ENCODE measurements around the gene VEPH1. TPM values are rescaled to one million over a fixed set of nuclear protein-coding genes. Genes with fewer than 3 reads are reported as not detected.

The VEPH1 gene
- total and polyA plus RNA-seq, 2 donors (not counting 1 experiment from before 2014, with no cell fraction given), result not detected

GRCh38 chr3:157370867-157371266 lies 132.3 kb downstream of the VEPH1 start:
- no peak for ATAC-seq (ENCODE audit: low read depth)
- CTCF ChIA-PET, result no interaction called here
- no peaks in the 10 kb centered on the region for H4K20me1 ChIP-seq (ENCODE audit: control insufficient read depth, insufficient read depth, low read length, poor library complexity, severe bottlenecking)
- H3K9me3 ChIP-seq (ENCODE audit: control extremely low read depth in 1 of 3, control insufficient read depth in 2 of 3, insufficient read depth in 1 of 3, low read length in 2 of 3), result no peaks in the 10 kb centered on the region
- intact Hi-C loops (cut with micrococcal nuclease), result no loop called here
- H3K4me2 ChIP-seq (replicated peaks; ENCODE audit: low read depth, low read length, poor library complexity, severe bottlenecking), result no peak overlapping the region
- Mint-ChIP-seq H3K9me3 (ENCODE audit: insufficient read depth) (no peaks in the 10 kb centered on the region), H3K27ac (no peak overlapping the region), H3K4me1 (no peaks in the 10 kb centered on the region), H3K4me3 (no peak overlapping the region), H3K27me3 (no peaks in the 10 kb centered on the region)
- no peak for DNase-seq
- H3K79me2 ChIP-seq (ENCODE audit: control insufficient read depth, insufficient read depth, low read length), result no peaks in the 10 kb centered on the region
- H3K4me1 ChIP-seq (ENCODE audit: control insufficient read depth in 2 of 2, insufficient read depth in 2 of 2, low read length in 2 of 2), result no peaks in the 10 kb centered on the region
- POLR2A ChIA-PET, result no interaction called here
- no peak overlapping the region for H3K27ac ChIP-seq (ENCODE audit: low read length in 2 of 2)
- WGBS (ENCODE audit: insufficient coverage), result no CpG with 5 or more reads among the region's 2 CpGs
- no peak overlapping the region for H3K9ac ChIP-seq (ENCODE audit: low read length)
- H2AFZ ChIP-seq (ENCODE audit: insufficient read depth, low read depth, low read length, poor library complexity, severe bottlenecking), result no peak overlapping the region
- TF ChIP-seq CTCF (IDR thresholded peaks at IDR 0.05) (no peak), EZH2 (IDR thresholded peaks at IDR 0.05; ENCODE audit: borderline replicate concordance, insufficient read depth, low read depth, low read length, poor library complexity, severe bottlenecking) (no peak)
- H3K36me3 ChIP-seq (replicated peaks in 1 of 2; ENCODE audit: control extremely low read depth in 1 of 2, control insufficient read depth in 1 of 2, extremely low read depth in 1 of 2, insufficient read depth in 2 of 2, low read length in 1 of 2), result no peaks in the 10 kb centered on the region
- no peak overlapping the region for H3K4me3 ChIP-seq (ENCODE audit: control extremely low read depth in 1 of 5, extremely low read depth in 1 of 5, insufficient read depth in 1 of 5, low read depth in 2 of 5, low read length in 4 of 5)
- no peaks in the 10 kb centered on the region for H3K27me3 ChIP-seq (replicated peaks in 1 of 4; ENCODE audit: control extremely low read depth in 1 of 4, control insufficient read depth in 3 of 4, insufficient read depth in 4 of 4, low read length in 3 of 4)

- H3K79me2 ChIP-seq (ENCODE audit: control insufficient read depth, insufficient read depth, low read length), result no peaks in the 10 kb centered on the region
- Mint-ChIP-seq H3K27ac (no peak overlapping the region), H3K4me3 (no peak overlapping the region), H3K4me1 (no peaks in the 10 kb centered on the region), H3K9me3 (ENCODE audit: insufficient read depth) (no peaks in the 10 kb centered on the region), H3K27me3 (no peaks in the 10 kb centered on the region)
- H2AFZ ChIP-seq (ENCODE audit: insufficient read depth, low read depth, low read length, poor library complexity, severe bottlenecking), result no peak overlapping the region
- H3K4me2 ChIP-seq (replicated peaks; ENCODE audit: low read depth, low read length, poor library complexity, severe bottlenecking), result no peak overlapping the region
- no peak for ATAC-seq (ENCODE audit: low read depth)
- H3K36me3 ChIP-seq (replicated peaks in 1 of 2; ENCODE audit: control extremely low read depth in 1 of 2, control insufficient read depth in 1 of 2, extremely low read depth in 1 of 2, insufficient read depth in 2 of 2, low read length in 1 of 2), result no peaks in the 10 kb centered on the region
- WGBS (ENCODE audit: insufficient coverage), result no CpG with 5 or more reads among the region's 4 CpGs
- TF ChIP-seq CTCF (IDR thresholded peaks at IDR 0.05) (no peak), EZH2 (IDR thresholded peaks at IDR 0.05; ENCODE audit: borderline replicate concordance, insufficient read depth, low read depth, low read length, poor library complexity, severe bottlenecking) (no peak)
- H3K9me3 ChIP-seq (ENCODE audit: control extremely low read depth in 1 of 3, control insufficient read depth in 2 of 3, insufficient read depth in 1 of 3, low read length in 2 of 3), result no peaks in the 10 kb centered on the region
- intact Hi-C loops (cut with micrococcal nuclease), result no loop called here
- H3K27me3 ChIP-seq (replicated peaks in 1 of 4; ENCODE audit: control extremely low read depth in 1 of 4, control insufficient read depth in 3 of 4, insufficient read depth in 4 of 4, low read length in 3 of 4), result no peaks in the 10 kb centered on the region
- DNase-seq, result no peak
- no peak overlapping the region for H3K27ac ChIP-seq (ENCODE audit: low read length in 2 of 2)
- ChIA-PET CTCF (no interaction called here), POLR2A (no interaction called here)
- no peak overlapping the region for H3K9ac ChIP-seq (ENCODE audit: low read length)
- no peak overlapping the region for H3K4me3 ChIP-seq (ENCODE audit: control extremely low read depth in 1 of 5, extremely low read depth in 1 of 5, insufficient read depth in 1 of 5, low read depth in 2 of 5, low read length in 4 of 5)
- no peaks in the 10 kb centered on the region for H4K20me1 ChIP-seq (ENCODE audit: control insufficient read depth, insufficient read depth, low read length, poor library complexity, severe bottlenecking)
- H3K4me1 ChIP-seq (ENCODE audit: control insufficient read depth in 2 of 2, insufficient read depth in 2 of 2, low read length in 2 of 2), result no peaks in the 10 kb centered on the region
Observed at GRCh38 chr3:157369727-157370421, 133.3 kb downstream of the VEPH1 start.

All from B cell (primary cell).